A673 (cell line): Measurements from ENCODE around the gene FLT3. TPM values are rescaled to one million over a fixed set of nuclear protein-coding genes. Genes with fewer than 3 reads are reported as not detected.
A peak's percentile ranks its signal among the peaks of the same experiment; 100 is the strongest.

ENCODE experiments used
- BruUV-seq: library from RNA; stranded (reverse); fragments of 400-500 nt; replicated peaks from 2 replicates; lab custom pipeline; 2021; lab: Mats Ljungman, UMichigan
- CTCF ChIA-PET: fragments of 300-600 bp; sonication (Branson Sonifier 250); formaldehyde crosslinking; loops from one replicate; lab custom pipeline; 2022; ENCODE audit warnings: antibody characterized with exemption; lab: Charles Lee
- POLR2A ChIA-PET: fragments of 300-600 bp; sonication (Branson Sonifier 250); formaldehyde crosslinking; loops from one replicate; lab custom pipeline; 2022; ENCODE audit warnings: antibody characterized with exemption; ENCODE audit not compliant: low non-redundant PET; lab: Charles Lee
- DNase-seq: peaks from one replicate; pipeline ENCODE4 v3.0.0-alpha.2; 2015; ENCODE audit warnings: low spot score
- H3K27ac ChIP-seq: fragments of 200-600 bp; sonication (generic); 2 replicates; pipeline ENCODE4 v1.5.1; 2016; ENCODE audit warnings: mixed run types, low read depth, mild to moderate bottlenecking, mixed read lengths, antibody characterized with exemption, low read length; ENCODE audit not compliant: poor library complexity, severe bottlenecking
- H3K27me3 ChIP-seq: fragments of 200-600 bp; sonication (generic); replicated peaks from 2 replicates; pipeline ENCODE4 v1.6.1; 2017; ENCODE audit warnings: mixed run types, low read depth, mild to moderate bottlenecking, mixed read lengths, antibody characterized with exemption, low read length; ENCODE audit not compliant: insufficient read depth, poor library complexity
- H3K36me3 ChIP-seq: fragments of 200-600 bp; sonication (generic); 2 replicates; pipeline ENCODE4 v1.6.1; 2016; ENCODE audit warnings: mixed run types, mild to moderate bottlenecking, mixed read lengths, antibody characterized with exemption, low read length; ENCODE audit not compliant: insufficient read depth, poor library complexity, severe bottlenecking
- H3K4me1 ChIP-seq: fragments of 200-600 bp; sonication (generic); 2 replicates; pipeline ENCODE4 v1.6.1; 2017; ENCODE audit warnings: mixed run types, mild to moderate bottlenecking, mixed read lengths, antibody characterized with exemption, low read length; ENCODE audit not compliant: insufficient read depth, poor library complexity, severe bottlenecking
- H3K4me3 ChIP-seq: fragments of 200-600 bp; sonication (generic); 2 replicates; pipeline ENCODE4 v1.5.1; 2016; ENCODE audit warnings: low read depth, mixed run types, mild to moderate bottlenecking, mixed read lengths, low read length; ENCODE audit not compliant: poor library complexity, severe bottlenecking
- H3K9me3 ChIP-seq: fragments of 200-600 bp; sonication (generic); 2 replicates; pipeline ENCODE4 v1.6.1; 2016; ENCODE audit warnings: mixed run types, low read depth, mild to moderate bottlenecking, mixed read lengths, antibody characterized with exemption, low read length; ENCODE audit not compliant: poor library complexity, severe bottlenecking
- CTCF ChIP-seq: fragments of 300-800, 200-600 bp; sonication (generic); conservative IDR thresholded peaks from 2 replicates; pipeline ENCODE4 v1.5.1; 2017; ENCODE audit warnings: low read depth, mild to moderate bottlenecking, antibody characterized with exemption, low read length, moderate library complexity, mixed read lengths
- EZH2 ChIP-seq: fragments of 200-600 bp; sonication (generic); IDR thresholded peaks from 2 replicates; pipeline ENCODE4 v1.6.1; 2017; ENCODE audit warnings: borderline replicate concordance, low read depth, mild to moderate bottlenecking, mixed read lengths, antibody characterized with exemption, low read length; ENCODE audit not compliant: poor library complexity, severe bottlenecking
- intact Hi-C: fragments of 100-400 bp; cut with micrococcal nuclease; formaldehyde crosslinking; loops from one replicate; pipeline ENCODE4 v1.10.0; 2022; ENCODE audit not compliant: unreplicated experiment
- total RNA-seq: library from RNA; stranded (reverse); gene quantifications from 2 replicates; pipeline ENCODE4 v1.2.3, GENCODE V29; 2021

FLT3 gene
- total RNA-seq, 1 experiment from 2014 or later, result 0.15 TPM

- ChIA-PET CTCF (no interaction called here), POLR2A (no interaction called here)
- Histone ChIP-seq H3K9me3 (no peaks in the 10 kb centered on the region), H3K36me3 (no peaks in the 10 kb centered on the region), H3K4me1 (no peaks in the 10 kb centered on the region), H3K27me3 (peaks cover 86% of the 10 kb centered on the region), H3K4me3 (no peak overlapping the region), H3K27ac (no peak overlapping the region)
- TF ChIP-seq CTCF (no peak), EZH2 (peak; percentile 94)
- DNase-seq, result no peak
- intact Hi-C loops, result loop anchor here (5.0 kb wide), 1 partner anchor 618 kb away; no protein-coding TSS in a partner anchor
- BruUV-seq, result no TSS peak
Measured at GRCh38 chr13:27980280-27980998, 119.9 kb downstream of the FLT3 start.

GRCh38 chr13:27979765-27980279 is 120.6 kb downstream of the FLT3 start:
- BruUV-seq, result no TSS peak
- Histone ChIP-seq H3K27ac (no peak overlapping the region), H3K9me3 (no peaks in the 10 kb centered on the region), H3K4me1 (no peaks in the 10 kb centered on the region), H3K4me3 (no peak overlapping the region), H3K36me3 (no peaks in the 10 kb centered on the region), H3K27me3 (peaks cover 92% of the 10 kb centered on the region)
- ChIA-PET CTCF (no interaction called here), POLR2A (interaction anchor here (0.5 kb wide), 1 partner anchor 893 kb away, joined by 3 read pairs; no protein-coding TSS in a partner anchor)
- intact Hi-C loops, result loop anchor here (5.0 to 10.0 kb wide), 2 partner anchors 618 to 995 kb away; no protein-coding TSS in a partner anchor
- TF ChIP-seq CTCF (no peak), EZH2 (no peak)
- no peak for DNase-seq

GRCh38 chr13:27979001-27979643 is 121.3 kb downstream of the FLT3 start:
- Histone ChIP-seq H3K27me3 (peaks cover 99% of the 10 kb centered on the region), H3K9me3 (no peaks in the 10 kb centered on the region), H3K36me3 (no peaks in the 10 kb centered on the region), H3K27ac (no peak overlapping the region), H3K4me3 (no peak overlapping the region), H3K4me1 (no peaks in the 10 kb centered on the region)
- TF ChIP-seq EZH2 (peak; percentile 86), CTCF (no peak)
- intact Hi-C loops, result loop anchor here (10.0 kb wide), 1 partner anchor 994 kb away; no protein-coding TSS in a partner anchor
- DNase-seq, result no peak
- POLR2A ChIA-PET, result interaction anchor here (0.5 kb wide), 1 partner anchor 893 kb away, joined by 3 read pairs; no protein-coding TSS in a partner anchor
- BruUV-seq, result no TSS peak
- CTCF ChIA-PET, result no interaction called here
